Thyroid gland (tissue), 4 donors: ENCODE data around the gene SHC3. TPM values are rescaled to one million over a fixed set of nuclear protein-coding genes. Genes with fewer than 3 reads are reported as not detected.
A peak's percentile ranks its signal among the peaks of the same experiment; 100 is the strongest.

Source experiments
- DNase-seq, 2 donors: peaks; one replicate each; pipeline ENCODE4 v3.0.0-alpha.2; 2019
- H3K27ac ChIP-seq, 3 donors: fragments of 200-600 bp; sonication (generic); 1 replicate in 2 of 3; 2 replicates in 1 of 3; pipeline ENCODE4 v1.5.1; 2016 to 2019; ENCODE audit warnings: mild to moderate bottlenecking in 1 of 3, moderate library complexity in 1 of 3
- H3K27me3 ChIP-seq: fragments of 200-600 bp; sonication (generic); one replicate; pipeline ENCODE4 v1.5.1; 2019
- H3K36me3 ChIP-seq, 2 donors: fragments of 200-600 bp; sonication (generic); one replicate each; pipeline ENCODE4 v1.5.1; 2016 to 2019
- H3K4me1 ChIP-seq, 2 donors: fragments of 200-600 bp; sonication (generic); one replicate each; pipeline ENCODE4 v1.5.1; 2017 to 2019
- H3K4me3 ChIP-seq, 3 donors: fragments of 200-600 bp; sonication (generic); replicated peaks in 1 of 3; 1 replicate in 2 of 3; 2 replicates in 1 of 3; pipeline ENCODE4 v1.5.1; 2016; ENCODE audit warnings: mild to moderate bottlenecking in 1 of 3
- H3K9me3 ChIP-seq: fragments of 200-600 bp; sonication (generic); one replicate; pipeline ENCODE4 v1.5.1; 2017
- POLR2A ChIP-seq, 2 donors: fragments of 450-650 bp; IDR thresholded peaks; one replicate each; pipeline ENCODE4 v1.6.1; 2017; ENCODE audit warnings: antibody characterized with exemption in 2 of 2, mild to moderate bottlenecking in 2 of 2, moderate library complexity in 1 of 2
- WGBS, 2 donors: methylation state at CpG; one replicate each; pipeline ENCODE4 v1.1.5; 2017; 5-methylcytosine and 5-hydroxymethylcytosine counted together
- intact Hi-C: fragments of 100-400 bp; cut with DNase I; formaldehyde crosslinking; loops from one replicate; pipeline ENCODE4 v1.15.1; 2023
- total RNA-seq, 4 donors: library from RNA; depleted of rRNA; stranded (reverse); fragments of >200 nt; gene quantifications; one replicate each; pipeline ENCODE4 v1.2.3, GENCODE V29; 2016
- TF ChIP-seq, protein P1 (sequence below), 6 experiments: fragments of 200-600 bp in 3 of 6; fragments of 450-650 bp in 3 of 6; sonication (generic) in 3 of 6; IDR thresholded peaks; one replicate each; pipeline ENCODE4 v1.5.1; 2016 to 2019; ENCODE audit warnings: antibody characterized with exemption in 6 of 6, mild to moderate bottlenecking in 2 of 6, inconsistent platforms in 1 of 6, moderate library complexity in 1 of 6

The SHC3 gene
- total RNA-seq, 4 donors from 2014 or later = 0.40 to 5.9 (median 1.2) TPM

DNA sequence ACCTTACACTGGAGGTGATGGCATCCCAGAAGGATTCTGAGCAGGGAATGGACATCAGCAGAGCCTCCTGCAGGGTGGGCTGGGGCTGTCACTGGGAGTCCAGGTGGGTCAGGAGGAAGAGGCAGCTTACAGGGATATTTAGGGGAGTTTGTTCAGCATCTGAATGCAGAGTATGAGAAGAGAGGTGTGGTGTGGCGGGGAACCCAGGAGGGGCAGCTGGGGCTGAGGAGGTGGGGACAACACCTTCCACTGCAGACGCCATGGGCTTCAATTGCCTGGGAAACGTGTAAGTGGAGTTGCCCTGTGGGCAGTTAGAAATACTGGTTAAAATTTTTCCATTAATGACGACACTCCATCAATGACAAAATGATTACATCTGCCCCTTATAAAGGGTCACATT lies 153.9 kb downstream of the SHC3 start:
- H3K9me3 ChIP-seq = no peaks in the 10 kb centered on the region
- H3K4me1 ChIP-seq = peaks cover 27 to 29% of the 10 kb centered on the region in 2 donors
- TF ChIP-seq, protein P1, sequence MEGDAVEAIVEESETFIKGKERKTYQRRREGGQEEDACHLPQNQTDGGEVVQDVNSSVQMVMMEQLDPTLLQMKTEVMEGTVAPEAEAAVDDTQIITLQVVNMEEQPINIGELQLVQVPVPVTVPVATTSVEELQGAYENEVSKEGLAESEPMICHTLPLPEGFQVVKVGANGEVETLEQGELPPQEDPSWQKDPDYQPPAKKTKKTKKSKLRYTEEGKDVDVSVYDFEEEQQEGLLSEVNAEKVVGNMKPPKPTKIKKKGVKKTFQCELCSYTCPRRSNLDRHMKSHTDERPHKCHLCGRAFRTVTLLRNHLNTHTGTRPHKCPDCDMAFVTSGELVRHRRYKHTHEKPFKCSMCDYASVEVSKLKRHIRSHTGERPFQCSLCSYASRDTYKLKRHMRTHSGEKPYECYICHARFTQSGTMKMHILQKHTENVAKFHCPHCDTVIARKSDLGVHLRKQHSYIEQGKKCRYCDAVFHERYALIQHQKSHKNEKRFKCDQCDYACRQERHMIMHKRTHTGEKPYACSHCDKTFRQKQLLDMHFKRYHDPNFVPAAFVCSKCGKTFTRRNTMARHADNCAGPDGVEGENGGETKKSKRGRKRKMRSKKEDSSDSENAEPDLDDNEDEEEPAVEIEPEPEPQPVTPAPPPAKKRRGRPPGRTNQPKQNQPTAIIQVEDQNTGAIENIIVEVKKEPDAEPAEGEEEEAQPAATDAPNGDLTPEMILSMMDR (IDR thresholded peaks at IDR 0.05) = no peak
- TF ChIP-seq POLR2A (IDR thresholded peaks at IDR 0.05) = no peak
- no peaks in the 10 kb centered on the region for H3K36me3 ChIP-seq
- 96 to 97% methylated on average over 4 of the region's 4 CpGs for WGBS, 2 donors
- H3K27me3 ChIP-seq = no peaks in the 10 kb centered on the region
- intact Hi-C loops = no loop called here
- no peak for DNase-seq
- H3K4me3 ChIP-seq = no peak overlapping the region
- H3K27ac ChIP-seq = no peak overlapping the region

DNA sequence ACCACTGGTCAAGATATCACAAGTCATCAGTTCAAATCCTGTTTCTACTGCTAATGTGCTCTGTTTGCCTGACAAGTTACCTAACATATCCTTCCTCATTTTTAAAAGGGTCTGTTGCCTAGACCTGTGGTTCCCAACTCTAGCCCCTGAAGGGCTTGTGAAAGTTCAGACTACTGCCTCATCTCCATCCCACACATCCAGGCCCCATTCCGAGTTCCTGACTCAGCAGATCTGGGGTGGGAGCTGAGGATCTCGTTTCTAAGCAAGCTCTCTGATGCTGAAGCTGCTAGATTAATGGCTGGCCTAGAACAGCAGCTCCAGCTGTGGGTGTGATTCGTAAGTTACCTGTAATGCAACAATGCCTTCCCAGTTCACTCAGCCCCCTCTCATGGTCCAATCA lies 154.9 kb downstream of the SHC3 start:
- H3K4me3 ChIP-seq = no peak overlapping the region
- peak overlapping the region in 1 of 3 donors; percentile 66 for H3K27ac ChIP-seq
- DNase-seq = no peak

DNA sequence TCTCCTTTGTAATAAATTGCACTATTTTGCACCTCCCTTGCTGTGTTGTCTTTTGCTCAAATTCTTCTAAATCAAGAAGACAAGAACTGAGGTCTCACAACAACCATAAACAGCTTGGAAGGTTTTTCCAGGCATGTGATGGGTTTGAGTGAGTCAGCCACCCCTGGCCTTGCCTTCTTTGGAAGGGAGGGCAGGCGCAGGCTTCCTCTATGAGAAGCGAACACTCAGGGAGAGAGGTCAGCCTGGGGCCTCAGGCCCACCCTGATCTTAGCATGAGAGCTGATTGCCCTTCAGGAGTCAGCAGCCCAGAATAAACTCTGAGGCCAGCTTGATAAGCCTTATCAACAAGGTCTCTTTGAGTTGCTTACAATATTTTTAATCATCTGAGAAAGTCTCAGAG lies 155.7 kb downstream of the SHC3 start:
- H3K27me3 ChIP-seq = no peaks in the 10 kb centered on the region
- H3K4me3 ChIP-seq = no peak overlapping the region
- H3K4me1 ChIP-seq = peaks cover 27 to 29% of the 10 kb centered on the region in 2 donors
- intact Hi-C loops = no loop called here
- peak overlapping the region; percentile 45 to 72 (median 66) for H3K27ac ChIP-seq
- 66 to 68% methylated on average over 2 of the region's 2 CpGs for WGBS, 2 donors
- no peak for TF ChIP-seq POLR2A (IDR thresholded peaks at IDR 0.05)
- TF ChIP-seq, protein P1 (IDR thresholded peaks at IDR 0.05) = no peak
- no peaks in the 10 kb centered on the region for H3K36me3 ChIP-seq
- peak; percentile 37 for DNase-seq
- H3K9me3 ChIP-seq = no peaks in the 10 kb centered on the region

More for the DNA sequence above, 154.9 kb downstream of the SHC3 start:
- intact Hi-C loops = no loop called here
- TF ChIP-seq POLR2A (IDR thresholded peaks at IDR 0.05) = no peak
- TF ChIP-seq, protein P1 (IDR thresholded peaks at IDR 0.05) = no peak
- 60 to 76% methylated on average over 3 of the region's 3 CpGs for WGBS, 2 donors
- peaks cover 27 to 29% of the 10 kb centered on the region in 2 donors for H3K4me1 ChIP-seq
- H3K36me3 ChIP-seq = no peaks in the 10 kb centered on the region
- no peaks in the 10 kb centered on the region for H3K9me3 ChIP-seq
- H3K27me3 ChIP-seq = no peaks in the 10 kb centered on the region

DNA sequence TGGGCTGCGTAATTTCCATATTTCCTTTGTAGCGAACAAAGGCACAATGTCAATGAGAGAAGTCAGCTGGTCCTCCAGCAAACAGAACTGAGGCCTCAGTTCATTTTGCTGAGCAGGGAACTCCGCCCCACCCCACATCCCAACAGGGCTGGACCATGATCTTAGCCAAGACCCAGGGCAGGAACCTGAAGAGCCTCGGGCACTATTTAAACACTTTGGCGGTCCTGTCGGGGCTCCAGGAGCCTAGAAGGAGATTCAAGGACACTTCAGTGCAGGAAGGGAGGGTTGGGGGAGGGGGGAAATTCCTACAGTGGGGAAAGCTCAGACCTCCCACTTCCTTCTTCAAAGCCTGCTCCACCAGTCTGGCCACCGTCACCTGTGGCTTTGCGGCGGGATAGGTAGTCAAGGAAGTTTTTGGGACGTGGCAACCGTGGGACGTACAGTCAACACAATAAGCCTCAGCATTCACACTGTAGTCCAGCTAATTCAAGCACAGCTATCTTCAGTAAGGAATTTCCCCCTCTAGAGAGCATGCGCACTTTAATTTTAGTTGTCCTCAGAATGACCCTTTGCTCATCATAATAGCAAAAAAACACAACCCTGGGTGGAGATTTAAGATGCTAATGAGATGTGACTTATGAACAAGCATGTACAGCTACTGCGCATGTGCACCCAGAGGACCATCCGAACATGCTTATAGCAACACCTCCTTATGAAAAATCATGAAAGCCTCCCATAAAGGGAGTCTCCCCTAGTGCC lies 156.4 kb downstream of the SHC3 start:
- H3K9me3 ChIP-seq = no peaks in the 10 kb centered on the region
- peaks cover 27 to 29% of the 10 kb centered on the region in 2 donors for H3K4me1 ChIP-seq
- no peak overlapping the region for H3K4me3 ChIP-seq
- WGBS, 2 donors = 39 to 40% methylated on average over 13 to 15 of the region's 15 CpGs
- no peaks in the 10 kb centered on the region for H3K27me3 ChIP-seq
- TF ChIP-seq POLR2A (IDR thresholded peaks at IDR 0.05) = no peak
- TF ChIP-seq, protein P1 (IDR thresholded peaks at IDR 0.05) = no peak
- no peaks in the 10 kb centered on the region for H3K36me3 ChIP-seq
- DNase-seq = peak; percentile 82 to 85
- intact Hi-C loops = no loop called here
- H3K27ac ChIP-seq = peak overlapping the region; percentile 45 to 72 (median 66)

DNA sequence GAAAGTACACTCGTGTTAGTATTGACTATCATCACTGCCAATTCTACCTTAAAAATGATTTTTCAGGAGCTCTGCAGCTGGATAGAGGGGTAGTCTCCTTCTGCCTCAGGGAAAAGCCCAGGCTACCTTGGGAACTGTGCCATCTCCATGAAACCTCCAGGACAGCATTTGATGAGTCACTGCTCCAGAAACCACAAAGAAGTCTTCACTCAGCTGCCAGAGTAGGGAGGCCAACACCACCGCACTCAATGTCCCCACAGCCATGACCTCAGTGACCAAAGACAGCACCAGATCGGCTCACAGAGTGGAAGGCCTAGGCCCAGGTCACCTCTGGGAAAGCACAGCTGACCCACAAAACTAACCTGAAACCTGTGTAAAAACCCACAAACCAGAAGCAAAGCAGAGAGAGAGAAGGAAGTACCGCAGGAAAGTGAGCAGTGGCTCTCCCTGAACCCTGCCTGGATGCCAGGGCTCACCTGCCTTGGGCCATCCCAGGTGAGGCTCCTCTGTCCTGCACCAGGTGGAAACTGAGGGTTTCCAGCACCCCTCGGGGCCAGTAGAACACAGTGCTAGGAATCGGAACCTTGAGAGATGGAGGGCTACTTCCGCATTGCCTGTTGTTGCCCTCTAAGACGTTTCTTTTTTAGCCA lies 157.3 kb downstream of the SHC3 start:
- H3K27me3 ChIP-seq = no peaks in the 10 kb centered on the region
- H3K4me1 ChIP-seq = peaks cover 27 to 29% of the 10 kb centered on the region in 2 donors
- H3K27ac ChIP-seq = peak overlapping the region; percentile 45 to 72 (median 66)
- DNase-seq = peak; percentile 34 to 45
- no peak overlapping the region for H3K4me3 ChIP-seq
- no peaks in the 10 kb centered on the region for H3K36me3 ChIP-seq
- TF ChIP-seq POLR2A (IDR thresholded peaks at IDR 0.05) = no peak
- TF ChIP-seq, protein P1 (IDR thresholded peaks at IDR 0.05) = no peak
- H3K9me3 ChIP-seq = no peaks in the 10 kb centered on the region
- 74 to 90% methylated on average over 6 to 8 of the region's 8 CpGs for WGBS, 2 donors
- intact Hi-C loops = no loop called here
